SH-SY5Y (cell line): Measurements from ENCODE around the gene OSGEPL1.

Source experiments
- GATA2 ChIP-seq: IDR thresholded peaks from 2 replicates; pipeline ENCODE4 v1.6.1; 2011; ENCODE audit warnings: mild to moderate bottlenecking, low read depth, low read length
- GATA3 ChIP-seq: IDR thresholded peaks from 2 replicates; pipeline ENCODE4 v1.6.1; 2011; ENCODE audit warnings: low read depth, mild to moderate bottlenecking, low read length, moderate library complexity

GRCh38 chr2:189698020-189698887 is 64.3 kb downstream of the OSGEPL1 start:
- TF ChIP-seq GATA2: no peak
- TF ChIP-seq GATA3: no peak
